Smooth muscle cell (in vitro differentiated cells): Measurements from ENCODE around the gene KIAA0753. TPM values are rescaled to one million over a fixed set of nuclear protein-coding genes. Genes with fewer than 3 reads are reported as not detected.
"Not testable (repeated sequence)": the region's sequence is repeated elsewhere in the genome, so short reads cannot be mapped to it uniquely, and the experiment has no call there.

Experiments
- DNase-seq: peaks from one replicate; lab custom pipeline; 2025; ENCODE audit not compliant: unreplicated experiment; lab: John Stamatoyannopoulos, UW
- H2AFZ ChIP-seq: fragments of 200-600 bp; sonication (generic); 2 replicates; pipeline ENCODE4 v1.6.0; 2016; ENCODE audit warnings: antibody characterized with exemption, low read depth, mild to moderate bottlenecking
- H3F3A ChIP-seq: fragments of 200-600 bp; sonication (generic); 2 replicates; pipeline ENCODE4 v1.6.0; 2017; ENCODE audit warnings: antibody characterized with exemption, low read depth
- H3K27ac ChIP-seq: fragments of 200-600 bp; sonication (generic); 2 replicates; pipeline ENCODE4 v1.5.1; 2016; ENCODE audit warnings: low read depth, mild to moderate bottlenecking
- H3K27me3 ChIP-seq: fragments of 200-600 bp; sonication (generic); 2 replicates; pipeline ENCODE4 v1.6.1; 2016; ENCODE audit warnings: low read depth, mild to moderate bottlenecking
- H3K36me3 ChIP-seq: fragments of 200-600 bp; sonication (generic); 2 replicates; pipeline ENCODE4 v1.5.1; 2016; ENCODE audit warnings: low read depth
- H3K4me1 ChIP-seq: fragments of 200-600 bp; sonication (generic); 2 replicates; pipeline ENCODE4 v1.5.1; 2016; ENCODE audit warnings: low read depth
- H3K4me2 ChIP-seq: fragments of 200-600 bp; sonication (generic); 2 replicates; pipeline ENCODE4 v1.6.0; 2016; ENCODE audit warnings: mild to moderate bottlenecking
- H3K4me3 ChIP-seq: fragments of 200-600 bp; sonication (generic); 2 replicates; pipeline ENCODE4 v1.5.1; 2016; ENCODE audit warnings: mild to moderate bottlenecking
- H3K79me2 ChIP-seq: fragments of 200-600 bp; sonication (generic); 2 replicates; pipeline ENCODE4 v1.6.0; 2016; ENCODE audit warnings: low read depth, mild to moderate bottlenecking
- H3K9ac ChIP-seq: fragments of 200-600 bp; sonication (generic); 2 replicates; pipeline ENCODE4 v1.6.0; 2016; ENCODE audit warnings: low read depth
- H3K9me3 ChIP-seq: fragments of 200-600 bp; sonication (generic); replicated peaks from 2 replicates; pipeline ENCODE4 v1.5.1; 2016; ENCODE audit warnings: low read depth
- H4K20me1 ChIP-seq: fragments of 200-600 bp; sonication (generic); 2 replicates; pipeline ENCODE4 v1.6.0; 2016; ENCODE audit warnings: low read depth
- CTCF ChIP-seq: fragments of 200-600 bp; sonication (generic); IDR thresholded peaks from 2 replicates; pipeline ENCODE4 v1.5.1; 2017; ENCODE audit warnings: borderline replicate concordance, mild to moderate bottlenecking, antibody characterized with exemption; ENCODE audit not compliant: insufficient read depth, poor library complexity, severe bottlenecking
- WGBS: methylation state at CpG from one replicate; pipeline ENCODE4 v1.1.7; 2016; ENCODE audit warnings: low lambda C conversion rate; 5-methylcytosine and 5-hydroxymethylcytosine counted together
- polyA plus RNA-seq: library from polyadenylated mRNA; unstranded; fragments of >200 nt; fragmentation: Nextera tagmentation; extraction: Ambion mirVana; gene quantifications from 2 replicates; pipeline ENCODE4 v1.2.1, GENCODE V29; 2016
- total RNA-seq: library from RNA; depleted of rRNA; stranded (reverse); fragments of >200 nt; gene quantifications from 2 replicates; pipeline ENCODE4 v1.2.3, GENCODE V29; 2014

The KIAA0753 gene
- total and polyA plus RNA-seq, 2 experiments from 2014 or later, result 4.9 to 15.0 TPM

- no peak for TF ChIP-seq CTCF
These were observed 42.8 kb downstream of the KIAA0753 start for GRCh38 chr17:6597727-6598126.

GRCh38 chr17:6596941-6597340 lies 43.6 kb downstream of the KIAA0753 start:
- Histone ChIP-seq H3K27ac (no peak overlapping the region), H3K79me2 (no peaks in the 10 kb centered on the region), H3K4me3 (no peak overlapping the region), H3F3A (no peaks in the 10 kb centered on the region), H3K4me1 (no peaks in the 10 kb centered on the region), H3K9me3 (no peaks in the 10 kb centered on the region), H3K9ac (no peak overlapping the region), H4K20me1 (no peaks in the 10 kb centered on the region), H2AFZ (no peak overlapping the region), H3K36me3 (peaks cover 32% of the 10 kb centered on the region), H3K27me3 (no peaks in the 10 kb centered on the region), H3K4me2 (no peak overlapping the region)
- DNase-seq, result no peak
- 98% methylated on average over 4 of the region's 4 CpGs for WGBS
- TF ChIP-seq CTCF, result no peak

More at GRCh38 chr17:6597727-6598126, 42.8 kb downstream of the KIAA0753 start:
- 94% methylated on average over 1 of the region's 1 CpG for WGBS
- Histone ChIP-seq H3K27me3 (no peaks in the 10 kb centered on the region), H3K4me2 (no peak overlapping the region), H3K36me3 (peaks cover 36% of the 10 kb centered on the region), H3K9ac (no peak overlapping the region), H3K4me3 (no peak overlapping the region), H4K20me1 (no peaks in the 10 kb centered on the region), H3K9me3 (no peaks in the 10 kb centered on the region), H2AFZ (no peak overlapping the region), H3K79me2 (peaks cover 5% of the 10 kb centered on the region), H3F3A (no peaks in the 10 kb centered on the region), H3K27ac (no peak overlapping the region), H3K4me1 (no peaks in the 10 kb centered on the region)
- no peak for DNase-seq

- 96% methylated on average over 2 of the region's 2 CpGs for WGBS
- Histone ChIP-seq H3K4me3 (no peak overlapping the region), H3K79me2 (no peaks in the 10 kb centered on the region), H4K20me1 (no peaks in the 10 kb centered on the region), H3K27ac (no peak overlapping the region), H3K9me3 (no peaks in the 10 kb centered on the region), H3F3A (no peaks in the 10 kb centered on the region), H3K36me3 (peaks cover 31% of the 10 kb centered on the region), H3K27me3 (no peaks in the 10 kb centered on the region), H3K9ac (no peak overlapping the region), H2AFZ (no peak overlapping the region), H3K4me1 (no peaks in the 10 kb centered on the region), H3K4me2 (no peak overlapping the region)
- no peak for DNase-seq
- TF ChIP-seq CTCF, result no peak
These were observed 44.0 kb downstream of the KIAA0753 start for GRCh38 chr17:6596511-6596910.

GRCh38 chr17:6596081-6596480 lies 44.4 kb downstream of the KIAA0753 start:
- H3K36me3 ChIP-seq, result peaks cover 31% of the 10 kb centered on the region
- H2AFZ ChIP-seq, result no peak overlapping the region
- WGBS, result 96% methylated on average over 7 of the region's 7 CpGs

GRCh38 chr17:6593371-6593770 lies 47.1 kb downstream of the KIAA0753 start:
- not testable (repeated sequence) for H3K4me3 ChIP-seq, H3K9me3 ChIP-seq, H3K9ac ChIP-seq, H3K27ac ChIP-seq, H3K4me1 ChIP-seq, H3K27me3 ChIP-seq, H3F3A ChIP-seq, H4K20me1 ChIP-seq, H2AFZ ChIP-seq, DNase-seq, H3K79me2 ChIP-seq, H3K4me2 ChIP-seq
- H3K36me3 ChIP-seq, result peaks cover 46% of the 10 kb centered on the region
- WGBS, result 99% methylated on average over 14 of the region's 14 CpGs

More at GRCh38 chr17:6596081-6596480, 44.4 kb downstream of the KIAA0753 start:
- Histone ChIP-seq H3K27ac (no peak overlapping the region), H3K4me1 (no peaks in the 10 kb centered on the region), H3K9ac (no peak overlapping the region), H4K20me1 (no peaks in the 10 kb centered on the region), H3K9me3 (no peaks in the 10 kb centered on the region), H3K4me3 (no peak overlapping the region), H3F3A (no peaks in the 10 kb centered on the region), H3K27me3 (no peaks in the 10 kb centered on the region), H3K79me2 (no peaks in the 10 kb centered on the region), H3K4me2 (no peak overlapping the region)
- no peak for TF ChIP-seq CTCF
- no peak for DNase-seq
